ENCODE results near the gene MYO3B. TPM values are rescaled to one million over a fixed set of nuclear protein-coding genes. Genes with fewer than 3 reads are reported as not detected.

Gene MYO3B
- polyA plus RNA-seq, 1 donor (not counting 4 experiments of a cell fraction or from before 2014, with no cell fraction given) = 4.4 TPM

- Histone ChIP-seq H3K27ac (ENCODE audit: control insufficient read depth, insufficient read depth, low read length) (no peak overlapping the region), H2AFZ (ENCODE audit: control insufficient read depth, low read length) (no peak overlapping the region), H3K9me3 (ENCODE audit: control insufficient read depth, low read depth, low read length) (peaks cover 2% of the 10 kb centered on the region), H3K9ac (ENCODE audit: control insufficient read depth, extremely low read depth, insufficient read depth, low read length) (no peak overlapping the region), H4K20me1 (ENCODE audit: control insufficient read depth, extremely low read depth, insufficient read depth, low read length) (no peaks in the 10 kb centered on the region), H3K36me3 (ENCODE audit: control insufficient read depth in 2 of 2, extremely low read depth in 1 of 2, insufficient read depth in 2 of 2, low read length in 2 of 2) (no peaks in the 10 kb centered on the region), H3K4me2 (ENCODE audit: control insufficient read depth, extremely low read depth, insufficient read depth, low read depth, low read length) (no peak overlapping the region), H3K79me2 (ENCODE audit: control insufficient read depth, insufficient read depth, low read length) (no peaks in the 10 kb centered on the region), H3K4me3 (ENCODE audit: control insufficient read depth in 2 of 3, extremely low read depth in 1 of 3, insufficient read depth in 2 of 3, low read depth in 1 of 3, low read length in 3 of 3) (no peak overlapping the region), H3K27me3 (ENCODE audit: control insufficient read depth, extremely low read depth, insufficient read depth, low read length) (no peaks in the 10 kb centered on the region), H3K9me1 (ENCODE audit: control insufficient read depth, extremely low read depth, insufficient read depth, low read length) (no peaks in the 10 kb centered on the region), H3K4me1 (ENCODE audit: control insufficient read depth, extremely low read depth, insufficient read depth, low read length) (no peaks in the 10 kb centered on the region)
- dilution Hi-C loops (cut with MboI; ENCODE audit: extremely low pct_ligation_motif_present, low sequenced_read_pairs) = no loop called here
- TF ChIP-seq CTCF (optimal IDR thresholded peaks at IDR 0.05 in 1 of 3, IDR thresholded peaks at IDR 0.05 in 1 of 3, conservative IDR thresholded peaks at IDR 0.05 in 1 of 3; ENCODE audit: extremely low read depth in 1 of 3, insufficient read depth in 2 of 3, low read length in 3 of 3) (no peak), EZH2 (IDR thresholded peaks at IDR 0.05; ENCODE audit: low read length) (no peak)
- DNase-seq (ENCODE audit: low read depth, low spot score) = no peak
- no peak for FAIRE-seq
Observed at GRCh38 chr2:170206805-170207407, 29.0 kb downstream of the MYO3B start.

- dilution Hi-C loops (cut with MboI; ENCODE audit: extremely low pct_ligation_motif_present, low sequenced_read_pairs) = no loop called here
- Histone ChIP-seq H3K9ac (ENCODE audit: control insufficient read depth, extremely low read depth, insufficient read depth, low read length) (no peak overlapping the region), H3K36me3 (ENCODE audit: control insufficient read depth in 2 of 2, extremely low read depth in 1 of 2, insufficient read depth in 2 of 2, low read length in 2 of 2) (no peaks in the 10 kb centered on the region), H3K27me3 (ENCODE audit: control insufficient read depth, extremely low read depth, insufficient read depth, low read length) (no peaks in the 10 kb centered on the region), H3K79me2 (ENCODE audit: control insufficient read depth, insufficient read depth, low read length) (no peaks in the 10 kb centered on the region), H3K9me3 (ENCODE audit: control insufficient read depth, low read depth, low read length) (peaks cover 2% of the 10 kb centered on the region), H3K9me1 (ENCODE audit: control insufficient read depth, extremely low read depth, insufficient read depth, low read length) (no peaks in the 10 kb centered on the region), H3K4me3 (ENCODE audit: control insufficient read depth in 2 of 3, extremely low read depth in 1 of 3, insufficient read depth in 2 of 3, low read depth in 1 of 3, low read length in 3 of 3) (no peak overlapping the region), H3K27ac (ENCODE audit: control insufficient read depth, insufficient read depth, low read length) (no peak overlapping the region), H3K4me2 (ENCODE audit: control insufficient read depth, extremely low read depth, insufficient read depth, low read depth, low read length) (no peak overlapping the region), H3K4me1 (ENCODE audit: control insufficient read depth, extremely low read depth, insufficient read depth, low read length) (no peaks in the 10 kb centered on the region), H4K20me1 (ENCODE audit: control insufficient read depth, extremely low read depth, insufficient read depth, low read length) (no peaks in the 10 kb centered on the region), H2AFZ (ENCODE audit: control insufficient read depth, low read length) (no peak overlapping the region)
- FAIRE-seq (no peak), DNase-seq (ENCODE audit: low read depth, low spot score) (no peak)
- no peak for TF ChIP-seq EZH2 (IDR thresholded peaks at IDR 0.05; ENCODE audit: low read length)
- TF ChIP-seq CTCF (optimal IDR thresholded peaks at IDR 0.05 in 1 of 3, IDR thresholded peaks at IDR 0.05 in 1 of 3, conservative IDR thresholded peaks at IDR 0.05 in 1 of 3; ENCODE audit: extremely low read depth in 1 of 3, insufficient read depth in 2 of 3, low read length in 3 of 3) = no peak
Observed at GRCh38 chr2:170207901-170208300, 30.0 kb downstream of the MYO3B start.
